TTC549 (cell line): Measurements from ENCODE around the gene NDUFS6.
"Not testable (repeated sequence)": the region's sequence is repeated elsewhere in the genome, so short reads cannot be mapped to it uniquely, and the experiment has no call there.

Experiments
- FAIRE-seq: peaks from 2 replicates; lab custom pipeline; 2012; peaks lifted over from hg19 to GRCh38; lab: Jason Lieb, UNC

NDUFS6 gene

GRCh38 chr5:1798589-1798988 lies 2.6 kb upstream of the NDUFS6 start:
- FAIRE-seq = not testable (repeated sequence)

DNA sequence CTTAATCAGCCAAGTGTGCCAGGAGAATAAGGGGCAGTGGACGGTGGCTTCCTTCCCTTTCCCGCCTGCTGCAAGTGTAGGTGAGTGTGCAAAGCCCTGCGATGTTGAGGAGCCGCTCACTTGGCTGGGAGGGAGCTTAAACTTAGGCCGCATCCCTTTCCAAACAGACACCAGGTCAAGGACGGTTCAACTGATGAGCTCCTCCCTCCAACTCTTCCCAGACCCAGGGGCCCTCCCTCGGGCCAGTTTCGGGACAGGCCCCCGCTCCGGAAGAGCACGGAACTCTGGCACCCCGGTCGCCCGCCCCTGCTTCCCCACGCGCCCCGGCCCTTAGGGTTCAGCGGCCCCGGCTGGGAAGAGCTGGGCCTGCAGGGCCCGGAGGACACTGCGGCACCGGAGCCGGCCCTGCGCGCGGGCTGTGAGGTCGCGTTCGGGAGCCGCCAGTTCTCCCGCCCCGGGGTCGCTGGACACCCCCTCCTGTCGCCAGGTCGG lies 2.1 kb upstream of the NDUFS6 start:
- no peak for FAIRE-seq

GRCh38 chr5:1799602-1800471 lies 1.4 kb upstream of the NDUFS6 start, which contains the start of gene MRPL36:
Gene MRPL36 (minus strand): TSS chr5:1799837. CDS start chr5:1798935, 902 bp downstream.
- no peak for FAIRE-seq

GRCh38 chr5:1800472-1801221 lies 560 bp upstream of the NDUFS6 start:
- FAIRE-seq = no peak

GRCh38 chr5:1801967-1802295 lies 724 bp downstream of the NDUFS6 start:
- no peak for FAIRE-seq

DNA sequence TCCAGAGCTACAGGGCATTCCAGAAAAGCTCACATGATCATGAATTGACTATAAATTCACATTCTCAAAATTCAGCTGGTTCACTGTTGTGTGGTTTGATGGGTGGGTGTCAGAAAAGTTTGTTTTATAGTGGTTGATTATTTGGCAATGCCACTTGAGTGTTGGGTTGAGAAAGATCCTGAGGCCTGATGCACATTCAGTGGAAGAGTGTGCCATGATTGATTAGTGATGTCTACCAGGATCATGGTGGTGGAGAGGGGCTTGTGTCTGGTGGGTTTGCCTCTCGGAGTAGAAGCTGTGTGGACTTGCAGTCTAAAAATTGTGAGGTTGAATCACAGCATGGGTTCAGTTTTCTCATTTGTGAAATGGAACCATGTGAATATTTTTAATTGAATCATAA lies 2.0 kb downstream of the NDUFS6 start:
- FAIRE-seq = no peak

- FAIRE-seq = no peak
Measured at GRCh38 chr5:1804001-1804690, 2.9 kb downstream of the NDUFS6 start.

- no peak for FAIRE-seq
Measured at GRCh38 chr5:1805326-1805725, 4.1 kb downstream of the NDUFS6 start.

DNA sequence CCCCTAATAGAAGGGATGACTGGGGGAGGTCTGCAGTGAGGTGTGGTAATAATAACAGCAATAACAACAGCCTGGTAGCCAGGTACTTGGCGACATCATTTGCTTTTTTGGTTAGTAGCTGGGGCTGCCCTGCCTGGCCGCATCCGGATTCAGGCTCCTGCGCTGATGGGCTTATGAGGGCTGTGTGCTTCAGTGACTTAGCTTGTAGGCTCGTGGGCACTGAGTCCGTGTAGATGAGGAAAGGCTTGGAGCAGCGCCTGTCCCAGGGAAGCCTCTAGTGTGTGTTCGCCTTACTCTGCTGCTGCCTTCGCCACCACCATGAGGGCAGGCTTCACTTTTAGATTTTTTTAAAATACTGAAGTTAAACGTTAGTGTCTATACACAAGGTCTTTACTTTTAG lies 4.5 kb downstream of the NDUFS6 start:
- no peak for FAIRE-seq

GRCh38 chr5:1806199-1806598 lies 5.0 kb downstream of the NDUFS6 start:
- FAIRE-seq = no peak

GRCh38 chr5:1806974-1807373 lies 5.8 kb downstream of the NDUFS6 start:
- no peak for FAIRE-seq

- no peak for FAIRE-seq
Measured at GRCh38 chr5:1807451-1808185, 6.4 kb downstream of the NDUFS6 start.

GRCh38 chr5:1808439-1808838 lies 7.2 kb downstream of the NDUFS6 start:
- no peak for FAIRE-seq

DNA sequence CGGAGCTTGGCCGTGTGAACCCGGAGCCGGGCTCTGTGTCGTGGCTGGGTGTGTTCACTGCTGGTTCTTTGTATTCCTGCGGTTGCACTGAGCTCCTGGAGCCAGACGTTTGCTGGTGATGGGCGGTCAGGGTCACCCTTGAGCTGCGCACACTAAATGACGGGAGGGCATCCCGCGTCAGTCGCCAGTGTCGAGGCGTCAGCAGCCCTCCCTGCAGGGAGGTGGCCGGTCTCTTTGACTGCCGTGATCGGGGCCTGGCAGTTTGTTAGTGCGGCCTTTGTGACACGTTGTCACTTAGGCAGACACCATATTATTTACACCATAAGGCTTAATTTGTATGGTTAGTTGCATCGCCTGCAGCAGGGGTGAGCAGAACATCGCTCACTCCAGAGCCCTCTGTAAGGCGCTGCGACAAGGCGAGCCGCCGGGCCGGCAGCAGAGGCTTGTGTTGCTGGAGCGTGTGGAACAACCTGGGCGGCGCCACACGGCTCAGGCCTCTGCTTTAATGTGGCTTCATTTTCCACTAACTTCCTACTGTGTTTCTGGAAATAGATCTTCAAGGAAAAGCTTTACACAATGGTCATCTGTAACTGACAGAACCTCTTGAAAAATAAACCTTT lies 8.3 kb downstream of the NDUFS6 start:
- no peak for FAIRE-seq

- no peak for FAIRE-seq
Measured at GRCh38 chr5:1810581-1811101, 9.4 kb downstream of the NDUFS6 start.

DNA sequence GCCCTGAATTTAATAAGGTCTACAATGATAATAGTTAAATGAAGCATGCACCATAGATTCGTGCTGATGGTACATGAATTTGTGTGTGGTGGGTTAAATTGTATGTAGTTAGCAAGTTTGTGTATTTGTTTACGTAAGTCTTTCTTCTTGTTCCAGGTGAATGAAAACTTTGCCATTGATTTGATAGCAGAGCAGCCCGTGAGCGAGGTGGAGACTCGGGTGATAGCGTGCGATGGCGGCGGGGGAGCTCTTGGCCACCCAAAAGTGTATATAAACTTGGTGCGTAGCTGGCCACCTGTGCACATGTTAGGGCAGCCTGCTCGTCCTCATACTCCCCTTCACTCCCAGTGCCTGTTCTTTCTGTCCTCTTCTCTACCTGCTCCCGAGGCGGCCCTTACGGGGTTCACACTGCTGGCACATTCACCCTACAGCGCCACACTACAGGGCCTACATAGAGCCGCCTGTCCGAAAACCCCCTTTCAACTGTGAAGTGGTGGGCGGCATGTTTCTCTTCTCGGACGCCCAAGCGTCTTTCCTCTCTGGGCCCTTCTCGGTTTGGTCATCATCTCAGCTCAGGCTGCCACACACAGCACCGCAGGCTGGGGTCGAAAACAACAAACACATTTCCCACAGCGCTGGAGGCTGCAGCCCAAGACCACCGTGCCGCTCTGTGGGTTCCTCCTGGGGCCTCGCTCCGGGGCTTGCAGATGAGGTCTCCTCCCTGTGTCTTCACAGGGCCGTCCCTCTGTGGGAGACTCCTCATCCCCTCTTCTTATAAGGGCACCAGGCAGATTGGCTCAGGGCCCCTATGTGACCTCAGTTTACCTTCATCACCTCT lies 13.2 kb downstream of the NDUFS6 start:
- no peak for FAIRE-seq

GRCh38 chr5:1815071-1815786 lies 14.0 kb downstream of the NDUFS6 start:
- FAIRE-seq = no peak

- FAIRE-seq = no peak
Measured at GRCh38 chr5:1815881-1816292, 14.7 kb downstream of the NDUFS6 start.

GRCh38 chr5:1816495-1817089 lies 15.4 kb downstream of the NDUFS6 start:
- not testable (repeated sequence) for FAIRE-seq
